HepG2 (cell line): ENCODE results near the gene EAF1. TPM values are rescaled to one million over a fixed set of nuclear protein-coding genes. Genes with fewer than 3 reads are reported as not detected.

ENCODE experiments used
- AGO2 ChIP-seq: fragments of 200-400 bp; formaldehyde crosslinking; optimal IDR thresholded peaks from 2 replicates; pipeline ENCODE3; 2017; ENCODE audit warnings: mild to moderate bottlenecking, low read depth, low read length, moderate library complexity
- ARID2 ChIP-seq: sonication (generic); formaldehyde crosslinking; IDR thresholded peaks from 2 replicates; pipeline ENCODE4 v1.8.1; 2022; ENCODE audit warnings: mild to moderate bottlenecking, missing genetic modification reagents, borderline replicate concordance
- ATF2 ChIP-seq: sonication (generic); formaldehyde crosslinking; IDR thresholded peaks from 2 replicates; pipeline ENCODE4 v1.4.0; 2020; ENCODE audit warnings: missing genetic modification reagents
- ESRRA ChIP-seq: sonication (generic); formaldehyde crosslinking; IDR thresholded peaks from 2 replicates; pipeline ENCODE4 v1.5.1; 2020; ENCODE audit warnings: mild to moderate bottlenecking, low read depth, missing genetic modification reagents
- GLMP ChIP-seq: sonication (generic); formaldehyde crosslinking; IDR thresholded peaks from 2 replicates; pipeline ENCODE4 v1.9.0; 2021; ENCODE audit warnings: missing genetic modification reagents, mild to moderate bottlenecking, borderline replicate concordance
- MAF1 ChIP-seq: sonication (generic); formaldehyde crosslinking; IDR thresholded peaks from 2 replicates; pipeline ENCODE4 v1.5.0; 2020; ENCODE audit warnings: missing genetic modification reagents, borderline replicate concordance
- MIXL1 ChIP-seq: IDR thresholded peaks from 2 replicates; pipeline ENCODE4 v1.6.1; 2016
- MXI1 ChIP-seq: IDR thresholded peaks from 3 replicates; pipeline ENCODE4 v1.6.1; 2012; ENCODE audit warnings: low read depth, low read length, inconsistent platforms, borderline replicate concordance
- NBN ChIP-seq: fragments of 450-650 bp; conservative IDR thresholded peaks from 2 replicates; pipeline ENCODE4 v1.6.1; 2017
- NFYC ChIP-seq: IDR thresholded peaks from 2 replicates; pipeline ENCODE4 v1.6.1; 2016; ENCODE audit warnings: missing genetic modification reagents, missing compliant biosample characterization
- NKX3-1 ChIP-seq: sonication (generic); formaldehyde crosslinking; IDR thresholded peaks from 2 replicates; pipeline ENCODE4 v1.5.0; 2020; ENCODE audit warnings: missing genetic modification reagents
- NR3C1 ChIP-seq: sonication (generic); formaldehyde crosslinking; IDR thresholded peaks from 2 replicates; pipeline ENCODE4 v1.4.0; 2020; ENCODE audit warnings: missing genetic modification reagents
- PREB ChIP-seq: sonication (generic); formaldehyde crosslinking; IDR thresholded peaks from 2 replicates; pipeline ENCODE4 v1.4.0; 2020; ENCODE audit warnings: missing genetic modification reagents
- RAD51 ChIP-seq: fragments of 450-650 bp; IDR thresholded peaks from 2 replicates; pipeline ENCODE4 v1.6.1; 2016; ENCODE audit warnings: borderline replicate concordance
- RBFOX2 ChIP-seq: fragments of 200-400 bp; formaldehyde crosslinking; IDR thresholded peaks from 2 replicates; pipeline ENCODE4 v1.6.1; 2017; ENCODE audit warnings: low read depth, mild to moderate bottlenecking, low read length
- SIN3A ChIP-seq: IDR thresholded peaks from 2 replicates; pipeline ENCODE4 v1.6.1; 2011; ENCODE audit warnings: low read depth, mild to moderate bottlenecking, control low read depth, low read length, borderline replicate concordance
- TMF1 ChIP-seq: sonication (generic); formaldehyde crosslinking; IDR thresholded peaks from 2 replicates; pipeline ENCODE4 v1.8.1; 2022; ENCODE audit warnings: low read depth, missing genetic modification reagents
- ZBTB26 ChIP-seq: IDR thresholded peaks from 2 replicates; pipeline ENCODE4 v1.6.1; 2016; ENCODE audit warnings: missing compliant biosample characterization, missing genetic modification reagents, borderline replicate concordance
- ZFP82 ChIP-seq: sonication (generic); formaldehyde crosslinking; IDR thresholded peaks from 2 replicates; pipeline ENCODE4 v1.5.1; 2020; ENCODE audit warnings: mild to moderate bottlenecking, missing genetic modification reagents, borderline replicate concordance
- ZNF234 ChIP-seq: sonication (generic); formaldehyde crosslinking; conservative IDR thresholded peaks from 2 replicates; pipeline ENCODE4 v1.5.1; 2020; ENCODE audit warnings: mild to moderate bottlenecking, missing genetic modification reagents
- ZNF446 ChIP-seq: sonication (generic); formaldehyde crosslinking; IDR thresholded peaks from 2 replicates; pipeline ENCODE4 v1.5.0; 2020; ENCODE audit warnings: mild to moderate bottlenecking, missing genetic modification reagents
- ZNF496 ChIP-seq: sonication (generic); formaldehyde crosslinking; IDR thresholded peaks from 2 replicates; pipeline ENCODE4 v1.8.1; 2023; ENCODE audit warnings: mild to moderate bottlenecking, moderate library complexity, missing genetic modification reagents; ENCODE audit not compliant: insufficient replicate concordance
- ZNF639 ChIP-seq: conservative IDR thresholded peaks from 2 replicates; pipeline ENCODE4 v1.6.1; 2018; ENCODE audit warnings: missing genetic modification reagents
- ZNF740 ChIP-seq: sonication (generic); formaldehyde crosslinking; IDR thresholded peaks from 2 replicates; pipeline ENCODE4 v1.4.0; 2020; ENCODE audit warnings: missing genetic modification reagents
- polyA plus RNA-seq, 8 experiments: library from polyadenylated mRNA; depleted of rRNA in 3 of 8; stranded (reverse) in 7 of 8; unstranded in 1 of 8; fragments of >200 nt; fragmentation: Illumina TruSeq in 4 of 8; extraction: Trizol in 4 of 8; gene quantifications; 2 replicates each; pipeline versions ENCODE4 v1.2.1 to v1.2.3, GENCODE V29; 2011 to 2016; ENCODE audit warnings: low read depth in 4 of 8, missing spikeins in 1 of 8, mixed read lengths in 1 of 8; ENCODE audit not compliant: insufficient read depth in 1 of 8
- total RNA-seq, 5 experiments: library from RNA; depleted of rRNA; stranded (reverse); fragments of >200 nt; fragmentation: Illumina TruSeq; extraction: Trizol; gene quantifications; 2 replicates each; pipeline ENCODE4 v1.2.3, GENCODE V29; 2016; ENCODE audit warnings: low read depth in 1 of 5

The EAF1 gene
- total and polyA plus RNA-seq, 2 of the 13 experiments (the other 11 are each of a cell fraction or from before 2014, with no cell fraction given): 8.1 to 30.0 TPM

GRCh38 chr3:15427182-15427880 lies at the start of gene EAF1, which contains the start of gene METTL6 (continued):
- TF ChIP-seq ZNF740 (CRISPR knock-in tag) (peak; percentile 75), ZNF639 (peak; percentile 6; the same call in 1 of the 2 replicates), ATF2 (peak; percentile 46; the same call in 1 of the 2 replicates), MIXL1 (0 out of 2 replicates have a peak, but pooled peaks have one; percentile 22), RAD51 (no peak), ZFP82 (CRISPR knock-in tag) (peak; percentile 57), GLMP (CRISPR knock-in tag) (no peak), ZBTB26 (CRISPR knock-in tag) (no peak), SIN3A (peak; percentile 92; the same call in 1 of the 2 replicates), MAF1 (peak; percentile 81; the same call in 1 of the 2 replicates), ESRRA (CRISPR knock-in tag) (peak; percentile 36; the same call in 1 of the 2 replicates), ZNF234 (CRISPR knock-in tag) (no peak), NKX3-1 (CRISPR knock-in tag) (peak; percentile 74; the same call in 1 of the 2 replicates), TMF1 (peak; percentile 56; the same call in 1 of the 2 replicates), AGO2 (peak; percentile 71), NFYC (CRISPR knock-in tag) (no peak), ZNF496 (CRISPR knock-in tag) (no peak), ZNF446 (peak; percentile 63; the same call in 1 of the 2 replicates), NBN (no peak), PREB (CRISPR knock-in tag) (0 out of 2 replicates have a peak, but pooled peaks have one; percentile 15), RBFOX2 (peak; percentile 87), MXI1 (peak; percentile 44; the same call in 1 of the 3 replicates), NR3C1 (CRISPR knock-in tag) (no peak), ARID2 (CRISPR knock-in tag) (0 out of 2 replicates have a peak, but pooled peaks have one; percentile 63)
